Measurements from ENCODE around the gene CEBPG.

The CEBPG gene

GRCh38 chr19:33407140-33407551, 33.6 kb downstream of the CEBPG start:
- FAIRE-seq = no peak

- FAIRE-seq = no peak
Measured at GRCh38 chr19:33407716-33408115, 34.2 kb downstream of the CEBPG start.

GRCh38 chr19:33408116-33408515, 34.6 kb downstream of the CEBPG start:
- no peak for FAIRE-seq

DNA sequence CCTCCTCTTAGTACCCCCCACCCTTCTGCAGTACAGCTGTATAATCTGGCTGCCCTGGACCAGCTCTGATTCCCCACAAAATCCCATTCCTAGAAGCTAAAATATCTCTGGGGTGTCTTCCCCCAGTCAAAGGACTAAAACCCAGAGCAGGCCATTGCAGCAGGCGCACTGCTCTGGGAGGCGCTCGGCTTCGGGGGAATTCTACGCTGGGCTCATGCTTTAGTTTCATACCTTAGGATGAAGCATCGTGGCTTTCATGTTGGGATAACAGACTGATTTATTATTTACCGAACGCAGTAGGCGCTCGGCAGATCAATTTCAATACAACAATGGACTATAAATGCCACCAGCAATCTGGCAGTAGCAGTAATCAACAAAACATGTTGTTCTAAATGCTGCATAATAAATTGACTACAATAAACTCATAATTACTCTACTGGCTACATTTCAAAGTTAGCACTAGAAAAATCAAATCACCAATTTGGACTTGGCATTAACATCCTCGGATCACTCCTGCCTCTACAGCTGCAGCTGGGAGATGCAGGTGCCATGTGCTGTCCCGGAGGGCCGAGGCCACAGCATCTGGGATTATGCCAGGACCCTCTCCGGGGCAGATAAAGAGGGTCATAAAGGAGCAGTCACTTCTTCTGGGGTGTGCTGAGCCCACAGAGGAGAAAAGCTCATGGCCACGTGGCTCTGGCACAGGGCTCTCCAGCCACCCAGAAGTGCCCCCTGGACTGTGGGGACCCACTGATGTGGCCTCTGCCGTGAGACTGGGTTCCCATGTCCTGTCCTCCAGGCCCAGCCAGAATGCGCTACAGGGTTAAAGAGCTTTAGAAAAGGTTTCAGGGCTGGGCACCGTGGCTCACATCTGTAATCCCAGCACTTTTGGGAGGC, 35.3 kb downstream of the CEBPG start:
- no peak for FAIRE-seq

DNA sequence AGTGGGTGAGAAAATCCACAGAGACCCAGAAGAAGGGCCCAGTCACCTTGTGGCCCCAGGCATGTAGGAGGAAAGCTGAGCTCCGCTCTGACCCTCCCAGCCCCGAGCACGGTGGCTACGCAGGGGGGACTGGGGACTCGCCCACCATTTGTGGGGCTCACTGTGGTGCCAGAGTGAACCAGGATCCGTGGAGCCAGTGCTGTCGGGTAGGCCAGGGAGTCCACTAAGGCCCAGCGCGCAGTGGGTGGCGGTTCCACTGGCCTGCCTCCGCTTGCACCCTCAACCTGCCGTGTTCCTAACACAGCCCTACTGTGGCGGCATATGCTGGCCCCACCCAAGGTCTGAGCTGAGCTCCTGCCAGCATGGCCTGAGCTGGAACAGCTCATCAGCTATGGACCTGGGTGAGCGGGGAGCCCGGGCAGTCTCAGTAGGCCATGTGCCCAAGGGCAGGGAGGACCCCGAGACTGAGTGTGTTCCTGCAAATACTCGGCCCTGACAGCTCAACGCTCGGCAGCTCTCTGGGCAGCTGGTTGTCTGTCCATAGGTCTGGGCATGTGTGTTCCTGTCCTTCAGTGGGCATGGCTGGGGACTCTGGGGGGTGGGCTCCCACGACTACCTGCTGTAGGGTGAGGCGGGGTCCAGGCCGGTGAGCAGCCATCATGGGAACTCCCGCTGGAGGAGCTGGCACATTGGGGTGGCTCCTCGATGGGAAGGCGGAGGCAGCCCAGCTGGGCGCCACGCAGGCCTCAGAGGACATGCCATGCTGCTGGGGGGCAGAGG, 36.6 kb downstream of the CEBPG start:
- FAIRE-seq = no peak

DNA sequence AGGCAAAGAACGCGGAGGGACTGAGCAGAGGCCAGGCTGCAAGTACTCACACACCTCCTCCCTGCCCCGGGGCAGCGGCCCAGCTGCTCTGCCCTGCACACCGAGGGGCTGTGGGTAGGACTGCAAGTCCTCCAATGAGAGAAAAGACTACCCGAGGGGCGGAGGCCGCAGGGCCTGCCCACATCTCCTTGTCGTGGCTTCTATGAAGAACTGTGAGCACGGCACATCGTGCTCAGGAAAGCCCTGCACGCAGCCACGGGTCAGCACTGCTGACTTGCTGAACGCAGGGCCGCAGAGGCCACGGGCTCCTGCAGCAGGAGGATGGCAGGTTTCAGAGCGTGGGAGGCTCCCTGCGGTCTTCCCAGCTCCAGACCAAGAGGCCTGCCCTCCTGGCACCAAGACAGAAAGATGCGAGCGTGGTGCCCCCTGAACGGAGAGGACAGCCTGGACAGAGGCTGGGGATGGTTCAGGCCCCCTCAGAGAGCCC, 37.4 kb downstream of the CEBPG start:
- no peak for FAIRE-seq

GRCh38 chr19:33411621-33412180, 38.2 kb downstream of the CEBPG start:
- FAIRE-seq = no peak

DNA sequence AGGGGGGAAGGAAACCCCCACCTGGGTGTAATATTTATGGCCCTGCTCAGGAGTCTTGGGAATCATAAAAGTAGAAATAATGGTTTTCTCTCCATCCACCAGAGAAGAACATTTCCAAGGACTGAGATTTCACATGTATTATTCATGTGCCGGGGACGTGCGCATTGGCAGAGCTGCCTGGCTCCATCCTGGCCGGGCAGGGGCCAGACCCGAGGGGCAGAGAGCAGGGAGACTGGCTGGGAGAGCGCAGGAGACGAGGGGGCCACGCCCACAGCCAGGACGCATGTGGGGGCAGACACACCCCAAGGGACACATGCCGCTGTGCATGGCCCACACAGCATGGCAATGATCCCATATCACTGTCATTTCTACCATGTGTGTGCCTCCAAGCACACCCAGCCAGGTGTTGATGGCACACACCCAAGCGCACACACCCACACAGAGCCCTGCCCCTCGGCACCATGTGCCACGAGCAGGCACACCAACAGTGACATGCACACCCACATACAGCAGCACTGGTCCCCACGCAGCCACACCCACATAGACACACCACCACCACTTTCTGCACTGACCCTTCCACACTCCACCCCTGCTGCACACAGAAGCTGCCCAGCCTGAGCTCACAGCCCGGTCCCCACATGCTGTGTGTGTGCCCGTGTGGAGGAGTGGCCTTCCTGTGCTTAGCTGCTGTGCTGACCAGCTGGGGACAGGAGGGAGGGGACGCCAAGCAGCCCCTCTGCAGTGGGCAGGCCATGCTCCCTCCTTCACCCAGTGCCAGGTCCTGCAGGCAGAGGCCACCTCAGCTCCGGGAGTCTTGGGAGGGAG, 39.3 kb downstream of the CEBPG start:
- no peak for FAIRE-seq

GRCh38 chr19:33413426-33413725, 39.9 kb downstream of the CEBPG start:
- FAIRE-seq = no peak

- FAIRE-seq = no peak
Measured at GRCh38 chr19:33413868-33414666, 40.6 kb downstream of the CEBPG start.

- FAIRE-seq = no peak
Measured at GRCh38 chr19:33414667-33415605, 41.4 kb downstream of the CEBPG start.

DNA sequence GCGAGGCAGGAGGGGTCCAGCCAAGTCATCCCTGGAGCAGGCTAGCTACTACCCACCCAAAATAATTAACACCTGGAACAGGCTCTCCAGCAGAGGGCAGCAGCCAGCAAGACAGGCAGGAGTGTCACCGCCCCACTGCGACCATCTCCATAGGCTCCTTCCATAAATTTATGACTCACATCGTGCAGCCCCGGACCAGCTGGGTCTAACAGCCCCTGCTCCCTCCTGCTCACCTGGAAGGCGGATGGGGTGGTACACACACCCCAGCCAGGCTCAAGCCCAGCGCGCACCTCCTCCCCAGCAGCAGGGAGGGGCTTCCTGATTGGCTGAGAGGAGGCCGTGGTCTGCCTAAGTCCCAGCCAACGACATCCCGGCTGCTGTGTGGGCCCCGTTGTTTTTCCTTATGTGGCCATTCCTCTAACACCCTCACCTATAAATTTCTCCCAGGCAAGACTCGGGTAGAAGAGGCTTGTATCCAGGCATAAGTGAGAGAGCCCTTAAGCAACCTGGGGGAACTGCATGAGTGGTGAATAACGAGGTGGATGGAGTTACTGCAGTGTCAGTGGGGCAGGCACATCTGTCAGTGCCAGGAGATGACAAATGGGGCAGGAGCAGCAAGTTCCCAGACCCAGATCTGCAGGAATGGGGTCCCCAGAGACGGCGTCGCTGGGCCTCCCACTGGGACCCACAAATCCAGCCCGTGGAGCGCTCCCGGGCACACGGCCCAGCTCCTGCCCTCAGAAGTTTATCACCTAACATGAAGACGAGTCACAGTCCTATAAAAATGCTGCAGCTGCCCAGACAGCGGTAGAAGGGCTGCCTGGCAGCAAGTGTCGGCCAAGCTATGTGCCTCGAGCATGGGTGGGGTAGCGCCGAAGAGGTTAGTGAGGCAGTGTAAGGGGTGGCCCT, 43.1 kb downstream of the CEBPG start:
- no peak for FAIRE-seq

DNA sequence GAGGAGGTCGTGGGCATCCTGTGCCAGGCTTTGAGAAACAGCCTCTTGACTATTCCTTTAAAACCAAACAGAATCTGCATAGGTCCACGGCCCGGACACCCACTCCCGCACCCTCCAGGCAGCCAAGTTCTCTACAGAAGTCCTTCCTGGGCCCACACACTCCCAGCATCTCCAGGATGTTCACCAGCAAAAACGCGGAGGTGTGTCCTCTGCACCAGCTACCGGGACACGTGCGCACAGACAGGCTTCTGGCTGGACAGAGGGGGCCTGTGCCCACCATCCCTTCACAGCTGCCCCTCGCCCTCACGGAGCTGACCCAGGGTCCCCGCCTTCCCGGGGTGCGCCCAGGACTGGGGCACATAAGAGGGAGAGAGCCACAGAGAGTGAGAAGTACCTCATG, 44.2 kb downstream of the CEBPG start:
- no peak for FAIRE-seq

DNA sequence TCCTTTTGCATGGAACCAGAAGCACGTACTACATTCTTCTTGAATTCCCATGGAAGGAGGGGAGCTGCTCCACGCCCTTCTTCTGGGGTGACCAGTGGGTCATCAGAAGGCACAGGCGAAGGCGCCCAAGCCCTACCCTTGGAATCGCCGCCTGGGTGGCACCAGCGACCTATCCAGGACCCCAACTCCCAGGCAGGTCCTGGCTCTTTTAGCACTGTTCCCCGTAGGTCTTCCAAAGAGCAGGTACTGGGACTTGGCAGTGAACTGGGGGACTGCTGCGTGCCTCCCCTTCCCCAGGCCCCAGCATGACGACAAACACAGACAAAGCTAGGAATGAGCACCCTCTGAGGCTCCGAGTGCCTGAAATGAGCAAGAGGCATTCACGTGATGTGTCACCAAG, 45.0 kb downstream of the CEBPG start:
- FAIRE-seq = no peak

DNA sequence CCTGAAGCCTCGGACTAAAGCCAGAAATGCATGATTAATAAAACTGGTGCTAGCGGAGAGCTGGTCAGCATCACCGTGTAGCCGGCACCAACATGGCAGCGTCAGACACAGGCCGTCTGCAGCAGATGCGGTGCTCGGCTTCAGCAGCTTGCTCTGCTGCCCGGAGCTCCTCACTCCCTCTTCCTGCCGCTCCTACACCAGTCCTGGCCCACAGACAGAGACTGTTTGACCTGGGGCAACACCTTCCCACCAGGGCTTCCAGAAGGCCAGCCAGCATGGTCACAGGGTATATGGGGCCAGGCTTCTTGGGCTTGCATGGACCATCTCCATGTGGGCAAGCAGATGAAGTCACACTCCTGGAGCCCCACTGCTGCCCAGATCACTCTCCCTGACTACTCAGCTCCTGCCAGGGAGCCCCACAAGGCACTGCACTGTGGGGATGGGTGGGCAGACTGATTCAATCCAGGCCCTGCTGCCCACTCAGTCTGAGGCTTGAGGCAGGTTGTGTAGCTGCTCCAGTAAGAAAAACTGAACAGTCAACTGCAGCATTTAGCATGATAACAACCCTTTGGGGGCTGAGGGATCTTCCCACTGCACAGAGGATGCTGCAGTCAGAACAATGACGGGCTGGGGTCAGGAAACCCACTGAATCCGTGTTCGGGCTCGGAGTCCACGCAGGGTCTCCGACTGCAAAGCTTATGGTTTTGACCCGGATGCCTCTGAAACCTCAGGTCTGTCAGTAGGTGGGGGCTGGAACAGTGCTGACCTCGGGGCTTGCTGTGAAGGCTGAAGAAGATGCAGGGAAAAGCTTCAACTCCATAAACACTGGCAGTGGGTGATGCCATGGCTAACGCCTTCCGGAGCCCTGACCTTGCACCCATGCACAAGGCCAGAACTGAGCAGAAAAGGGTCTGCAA, 45.6 kb downstream of the CEBPG start:
- FAIRE-seq = no peak

DNA sequence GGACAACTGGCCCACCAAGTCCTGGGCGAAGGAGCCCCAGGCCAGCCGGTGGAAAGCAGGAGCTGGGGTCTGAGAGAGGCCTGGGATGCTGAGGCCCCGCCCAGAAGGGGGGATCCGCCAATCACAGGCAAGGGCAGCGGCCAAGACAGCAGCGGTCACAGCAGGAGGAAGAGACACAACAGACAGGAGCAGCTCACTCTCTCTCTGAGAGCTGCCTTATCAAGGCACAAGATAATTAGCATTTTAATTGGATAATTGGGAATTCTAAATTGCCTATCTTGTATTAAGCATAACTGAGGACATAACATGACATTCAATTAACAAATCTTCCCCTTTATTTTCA, 46.2 kb downstream of the CEBPG start:
- no peak for FAIRE-seq

GRCh38 chr19:33420821-33421220, 47.3 kb downstream of the CEBPG start:
- no peak for FAIRE-seq

DNA sequence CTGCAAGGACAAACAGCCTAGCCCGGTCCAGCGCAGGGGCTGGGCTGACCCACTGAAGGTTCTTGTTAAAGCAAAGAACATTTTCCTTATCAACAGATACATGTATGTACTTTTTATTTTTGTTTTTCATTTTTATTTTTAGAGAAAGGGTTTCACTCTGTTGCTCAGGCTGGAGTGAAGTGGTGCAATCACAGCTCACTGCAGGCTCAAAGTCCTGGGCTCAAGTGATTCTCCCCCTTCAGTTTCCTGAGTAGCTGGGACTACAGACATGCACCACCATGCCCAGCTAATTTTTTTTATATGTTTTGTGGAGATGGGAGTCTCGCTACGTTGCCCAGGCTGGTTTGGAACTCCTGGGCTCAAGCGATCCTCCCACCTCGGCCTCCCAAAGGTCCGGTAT, 47.9 kb downstream of the CEBPG start:
- FAIRE-seq = no peak

All from G401.6 (cell line).